Measurements from ENCODE around the gene IL3RA. TPM values are rescaled to one million over a fixed set of nuclear protein-coding genes. Genes with fewer than 3 reads are reported as not detected.

IL3RA gene
- total RNA-seq, 1 donor from 2014 or later, result 0.97 TPM

GRCh38 chrX:1390621-1391369 is 54.2 kb downstream of the IL3RA start:
- H3K27me3 Mint-ChIP-seq (ENCODE audit: unreplicated experiment), result peaks cover 34% of the 10 kb centered on the region
- H3K27ac Mint-ChIP-seq (ENCODE audit: unreplicated experiment), result peak overlapping the region; percentile 72
- no peak for TF ChIP-seq CTCF (IDR thresholded peaks at IDR 0.05; ENCODE audit: unreplicated experiment)
- H3K36me3 Mint-ChIP-seq (ENCODE audit: low read depth, unreplicated experiment), result peaks cover 52% of the 10 kb centered on the region
- H3K4me1 Mint-ChIP-seq (ENCODE audit: unreplicated experiment), result peaks cover 18% of the 10 kb centered on the region
- H3K4me3 Mint-ChIP-seq (ENCODE audit: unreplicated experiment), result peak overlapping the region; percentile 94
- no peaks in the 10 kb centered on the region for H3K9me3 Mint-ChIP-seq (ENCODE audit: unreplicated experiment)
- no peak for DNase-seq (ENCODE audit: low spot score)

- TF ChIP-seq CTCF (IDR thresholded peaks at IDR 0.05; ENCODE audit: unreplicated experiment), result no peak
- peak overlapping the region; percentile 94 for H3K4me3 Mint-ChIP-seq (ENCODE audit: unreplicated experiment)
- DNase-seq (ENCODE audit: low spot score), result peak; percentile 97
- H3K27me3 Mint-ChIP-seq (ENCODE audit: unreplicated experiment), result peaks cover 38% of the 10 kb centered on the region
- no peaks in the 10 kb centered on the region for H3K9me3 Mint-ChIP-seq (ENCODE audit: unreplicated experiment)
- peaks cover 19% of the 10 kb centered on the region for H3K4me1 Mint-ChIP-seq (ENCODE audit: unreplicated experiment)
- H3K27ac Mint-ChIP-seq (ENCODE audit: unreplicated experiment), result peak overlapping the region; percentile 72
- peaks cover 56% of the 10 kb centered on the region for H3K36me3 Mint-ChIP-seq (ENCODE audit: low read depth, unreplicated experiment)
These were observed 54.8 kb downstream of the IL3RA start for GRCh38 chrX:1391370-1391706.

- TF ChIP-seq CTCF (IDR thresholded peaks at IDR 0.05; ENCODE audit: unreplicated experiment), result no peak
- Mint-ChIP-seq H3K4me3 (ENCODE audit: unreplicated experiment) (peak within 1 kb of the TSS; percentile 94), H3K4me1 (ENCODE audit: unreplicated experiment) (peaks cover 19% of the 10 kb centered on the region), H3K27ac (ENCODE audit: unreplicated experiment) (peak within 1 kb of the TSS; percentile 89), H3K36me3 (ENCODE audit: low read depth, unreplicated experiment) (peaks cover 51% of the 10 kb centered on the region), H3K27me3 (ENCODE audit: unreplicated experiment) (peaks cover 33% of the 10 kb centered on the region), H3K9me3 (ENCODE audit: unreplicated experiment) (no peaks in the 10 kb centered on the region)
- DNase-seq (ENCODE audit: low spot score), result peak; percentile 99
These were observed 55.3 kb downstream of the IL3RA start, which contains the start of gene SLC25A6 for GRCh38 chrX:1391707-1392375. SLC25A6 (minus strand) TSS chrX:1392113; CDS start chrX:1392009, 104 bp downstream.

- TF ChIP-seq CTCF (IDR thresholded peaks at IDR 0.05; ENCODE audit: unreplicated experiment), result no peak
- peak; percentile 66 for DNase-seq (ENCODE audit: low spot score)
- Mint-ChIP-seq H3K27me3 (ENCODE audit: unreplicated experiment) (peaks cover 31% of the 10 kb centered on the region), H3K9me3 (ENCODE audit: unreplicated experiment) (no peaks in the 10 kb centered on the region), H3K27ac (ENCODE audit: unreplicated experiment) (peak overlapping the region; percentile 89), H3K4me1 (ENCODE audit: unreplicated experiment) (peaks cover 19% of the 10 kb centered on the region), H3K4me3 (ENCODE audit: unreplicated experiment) (peak overlapping the region; percentile 94), H3K36me3 (ENCODE audit: low read depth, unreplicated experiment) (peaks cover 48% of the 10 kb centered on the region)
These were observed 55.9 kb downstream of the IL3RA start for GRCh38 chrX:1392376-1393068.
